Measurements from ENCODE around the gene GUF1. TPM values are rescaled to one million over a fixed set of nuclear protein-coding genes. Genes with fewer than 3 reads are reported as not detected.

Gene GUF1
- total RNA-seq, 4 donors from 2014 or later: 13.5 to 49.8 (median 20.0) TPM

- H3K27me3 ChIP-seq: no peaks in the 10 kb centered on the region
- TF ChIP-seq, protein P1, sequence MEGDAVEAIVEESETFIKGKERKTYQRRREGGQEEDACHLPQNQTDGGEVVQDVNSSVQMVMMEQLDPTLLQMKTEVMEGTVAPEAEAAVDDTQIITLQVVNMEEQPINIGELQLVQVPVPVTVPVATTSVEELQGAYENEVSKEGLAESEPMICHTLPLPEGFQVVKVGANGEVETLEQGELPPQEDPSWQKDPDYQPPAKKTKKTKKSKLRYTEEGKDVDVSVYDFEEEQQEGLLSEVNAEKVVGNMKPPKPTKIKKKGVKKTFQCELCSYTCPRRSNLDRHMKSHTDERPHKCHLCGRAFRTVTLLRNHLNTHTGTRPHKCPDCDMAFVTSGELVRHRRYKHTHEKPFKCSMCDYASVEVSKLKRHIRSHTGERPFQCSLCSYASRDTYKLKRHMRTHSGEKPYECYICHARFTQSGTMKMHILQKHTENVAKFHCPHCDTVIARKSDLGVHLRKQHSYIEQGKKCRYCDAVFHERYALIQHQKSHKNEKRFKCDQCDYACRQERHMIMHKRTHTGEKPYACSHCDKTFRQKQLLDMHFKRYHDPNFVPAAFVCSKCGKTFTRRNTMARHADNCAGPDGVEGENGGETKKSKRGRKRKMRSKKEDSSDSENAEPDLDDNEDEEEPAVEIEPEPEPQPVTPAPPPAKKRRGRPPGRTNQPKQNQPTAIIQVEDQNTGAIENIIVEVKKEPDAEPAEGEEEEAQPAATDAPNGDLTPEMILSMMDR (IDR thresholded peaks at IDR 0.05): no peak
- no peak for TF ChIP-seq POLR2A (IDR thresholded peaks at IDR 0.05)
- no peak for TF ChIP-seq POLR2AphosphoS5 (IDR thresholded peaks at IDR 0.05)
- no peak for TF ChIP-seq EP300 (IDR thresholded peaks at IDR 0.05; ENCODE audit: low read depth)
- no peak overlapping the region for H3K4me3 ChIP-seq
- H3K27ac ChIP-seq: no peak overlapping the region
- WGBS, 2 donors (ENCODE audit: low coverage in 1 of 2): 42 to 50% methylated on average over 3 of the region's 3 CpGs
- DNase-seq: no peak
- H3K36me3 ChIP-seq: no peaks in the 10 kb centered on the region
- intact Hi-C loops (cut with DNase I; ENCODE audit: low total_unique reads) (no loop called here), in situ Hi-C loops (cut with MboI; ENCODE audit: low pct_ligation_motif_present in 1 of 4, low pct_unique_long_range_greater_than_20kb in 1 of 4, low sequenced_read_pairs in 3 of 4) (no loop called here)
- H3K4me1 ChIP-seq: no peaks in the 10 kb centered on the region
- H3K9me3 ChIP-seq: no peaks in the 10 kb centered on the region
These were observed 17.8 kb upstream of the GUF1 start for GRCh38 chr4:44660396-44660795.

- intact Hi-C loops (cut with DNase I; ENCODE audit: low total_unique reads) (no loop called here), in situ Hi-C loops (cut with MboI; ENCODE audit: low pct_ligation_motif_present in 1 of 4, low pct_unique_long_range_greater_than_20kb in 1 of 4, low sequenced_read_pairs in 3 of 4) (no loop called here)
- H3K9me3 ChIP-seq: no peaks in the 10 kb centered on the region
- no peak for DNase-seq
- no peaks in the 10 kb centered on the region for H3K27me3 ChIP-seq
- no peak overlapping the region for H3K27ac ChIP-seq
- 78 to 79% methylated on average over 1 of the region's 1 CpG for whole genome bisulfite sequencing, 2 donors (ENCODE audit: low coverage in 1 of 2)
- no peak overlapping the region for H3K4me3 ChIP-seq
- no peaks in the 10 kb centered on the region for H3K4me1 ChIP-seq
- H3K36me3 ChIP-seq: no peaks in the 10 kb centered on the region
- no peak for TF ChIP-seq POLR2AphosphoS5 (IDR thresholded peaks at IDR 0.05)
- TF ChIP-seq, protein P1 (IDR thresholded peaks at IDR 0.05): no peak
- TF ChIP-seq EP300 (IDR thresholded peaks at IDR 0.05; ENCODE audit: low read depth): no peak
- TF ChIP-seq POLR2A (IDR thresholded peaks at IDR 0.05): no peak
These were observed 16.1 kb upstream of the GUF1 start for GRCh38 chr4:44661940-44662622.

DNA sequence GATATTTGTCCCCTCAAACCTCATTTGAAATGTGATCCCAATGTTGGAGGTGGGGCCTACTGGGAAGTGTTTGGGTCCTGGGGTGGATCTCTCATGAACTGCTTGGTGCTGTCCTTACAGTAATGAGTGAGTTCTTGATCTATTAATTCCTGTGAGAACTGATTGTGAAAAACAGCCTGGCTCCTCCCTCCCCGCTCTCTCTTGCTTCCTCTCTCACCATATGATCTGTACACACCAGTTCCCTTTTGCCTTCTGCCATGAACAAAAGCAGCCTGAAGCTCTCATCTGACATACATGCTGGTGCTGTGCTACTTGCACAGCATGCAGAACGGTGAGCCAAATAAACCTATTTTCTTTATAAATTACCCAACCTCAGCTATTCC is 15.6 kb upstream of the GUF1 start:
- intact Hi-C loops (cut with DNase I; ENCODE audit: low total_unique reads) (no loop called here), in situ Hi-C loops (cut with MboI; ENCODE audit: low pct_ligation_motif_present in 1 of 4, low pct_unique_long_range_greater_than_20kb in 1 of 4, low sequenced_read_pairs in 3 of 4) (no loop called here)
- H3K36me3 ChIP-seq: no peaks in the 10 kb centered on the region
- WGBS, 2 donors (ENCODE audit: low coverage in 1 of 2): 38 to 80% methylated on average over 1 to 2 of the region's 2 CpGs
- no peak overlapping the region for H3K4me3 ChIP-seq
- H3K9me3 ChIP-seq: no peaks in the 10 kb centered on the region
- H3K4me1 ChIP-seq: no peaks in the 10 kb centered on the region
- TF ChIP-seq, protein P1 (IDR thresholded peaks at IDR 0.05): no peak
- TF ChIP-seq POLR2AphosphoS5 (IDR thresholded peaks at IDR 0.05) (no peak), POLR2A (IDR thresholded peaks at IDR 0.05) (no peak), EP300 (IDR thresholded peaks at IDR 0.05; ENCODE audit: low read depth) (no peak)
- DNase-seq: no peak
- H3K27ac ChIP-seq: no peak overlapping the region
- no peaks in the 10 kb centered on the region for H3K27me3 ChIP-seq

DNA sequence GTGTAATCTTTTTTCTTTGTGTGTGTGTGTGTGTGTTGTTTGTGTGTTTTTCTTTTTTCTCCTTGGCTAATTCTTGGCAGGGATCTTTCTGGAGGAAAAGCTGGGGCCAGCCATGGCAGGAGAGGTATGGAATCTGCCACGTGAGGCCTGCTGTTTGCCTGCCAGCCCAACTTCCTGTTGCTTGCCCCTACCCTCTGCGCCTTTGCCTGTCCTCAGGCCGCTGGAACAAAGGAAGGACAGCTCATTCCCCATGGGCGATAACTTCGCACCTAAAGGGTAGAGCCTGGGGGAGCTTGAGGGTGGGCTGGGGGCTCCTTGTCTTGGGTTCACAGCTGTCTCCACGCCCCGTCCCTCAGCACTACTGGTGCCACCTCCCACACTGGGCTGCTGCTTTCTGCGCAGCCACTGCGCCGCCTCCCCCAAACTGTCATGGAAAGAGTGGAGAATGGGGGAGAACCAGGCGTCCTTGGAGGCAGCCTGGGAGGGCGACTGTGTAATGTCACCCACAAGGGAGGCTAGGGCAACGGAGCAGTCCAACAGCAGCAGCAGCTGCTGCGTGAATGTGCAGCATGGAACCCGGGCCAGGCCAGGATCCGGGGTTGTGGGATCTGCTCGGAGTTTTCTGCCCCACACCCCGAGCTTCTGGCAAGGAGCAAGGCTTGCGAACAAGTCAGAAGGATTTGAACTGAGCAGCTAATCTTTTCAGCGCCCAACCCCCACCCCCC is 14.5 kb upstream of the GUF1 start:
- TF ChIP-seq POLR2A (IDR thresholded peaks at IDR 0.05) (no peak), EP300 (IDR thresholded peaks at IDR 0.05; ENCODE audit: low read depth) (no peak), POLR2AphosphoS5 (IDR thresholded peaks at IDR 0.05) (no peak)
- TF ChIP-seq, protein P1 (IDR thresholded peaks at IDR 0.05): no peak
- WGBS, 2 donors (ENCODE audit: low coverage in 1 of 2): 71 to 88% methylated on average over 3 to 19 of the region's 20 CpGs
- in situ Hi-C loops (cut with MboI; ENCODE audit: low pct_ligation_motif_present in 1 of 4, low pct_unique_long_range_greater_than_20kb in 1 of 4, low sequenced_read_pairs in 3 of 4): no loop called here
- DNase-seq: no peak
- H3K36me3 ChIP-seq: no peaks in the 10 kb centered on the region
- intact Hi-C loops (cut with DNase I; ENCODE audit: low total_unique reads): no loop called here
- H3K4me1 ChIP-seq: no peaks in the 10 kb centered on the region
- H3K9me3 ChIP-seq: no peaks in the 10 kb centered on the region
- no peak overlapping the region for H3K27ac ChIP-seq
- no peak overlapping the region for H3K4me3 ChIP-seq
- no peaks in the 10 kb centered on the region for H3K27me3 ChIP-seq
